SKM-1 (cell line): ENCODE results near the gene CABLES1.
"Not testable (repeated sequence)": the region's sequence is repeated elsewhere in the genome, so short reads cannot be mapped to it uniquely, and the experiment has no call there.

ENCODE experiments used
- DNase-seq: peaks from one replicate; lab custom pipeline; 2025; ENCODE audit not compliant: unreplicated experiment; lab: John Stamatoyannopoulos, UW

CABLES1 gene

DNA sequence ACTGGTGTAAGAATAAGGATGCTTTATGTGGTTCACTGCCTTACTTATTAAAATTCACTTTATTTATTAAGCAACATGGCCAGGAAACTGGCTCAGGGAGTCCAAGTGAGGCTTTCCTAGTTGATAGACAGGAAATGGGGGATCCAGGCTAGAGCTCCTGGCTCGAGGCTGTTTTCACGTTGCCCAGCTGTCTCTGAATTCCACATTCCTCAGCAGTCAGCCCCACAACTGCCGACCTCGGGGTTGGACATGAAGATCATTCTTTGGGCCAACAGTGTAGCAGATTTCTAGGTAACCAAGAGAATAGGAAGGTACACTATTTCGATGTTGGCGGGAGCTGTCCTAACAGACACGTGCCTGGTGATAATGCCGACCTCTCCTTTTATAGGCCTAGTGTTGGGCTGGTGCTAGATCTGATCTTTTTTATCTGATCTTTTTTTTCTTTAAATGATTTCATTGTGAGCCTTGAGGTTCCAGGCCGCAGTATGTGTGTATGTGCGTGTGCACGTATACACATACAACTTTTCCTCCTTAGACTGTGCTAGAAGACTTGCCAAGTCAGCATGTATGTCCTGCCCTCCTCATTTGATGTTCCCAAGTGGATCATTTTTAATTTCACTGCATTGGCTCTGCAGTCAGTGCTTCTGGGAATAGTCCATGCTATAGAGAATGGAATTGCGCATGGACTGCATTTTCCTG, 103.5 kb downstream of the CABLES1 start:
- DNase-seq = no peak

DNA sequence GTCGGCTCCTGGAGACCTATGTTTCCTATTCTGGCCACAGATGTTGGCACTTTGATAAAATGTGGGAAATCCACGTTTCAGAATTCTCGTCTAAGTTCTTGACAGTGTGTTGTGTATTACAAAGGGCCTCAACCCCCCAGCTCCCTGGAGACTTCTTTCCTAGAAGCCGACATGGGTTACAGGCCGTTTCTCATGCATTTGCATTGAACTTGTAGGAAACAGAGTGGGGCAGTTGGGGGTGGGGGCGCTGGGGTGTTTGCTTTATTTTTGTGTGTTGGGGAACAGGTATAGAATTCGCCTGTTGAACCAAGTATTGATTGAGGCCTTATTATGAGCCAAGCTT, 104.0 kb downstream of the CABLES1 start:
- no peak for DNase-seq

DNA sequence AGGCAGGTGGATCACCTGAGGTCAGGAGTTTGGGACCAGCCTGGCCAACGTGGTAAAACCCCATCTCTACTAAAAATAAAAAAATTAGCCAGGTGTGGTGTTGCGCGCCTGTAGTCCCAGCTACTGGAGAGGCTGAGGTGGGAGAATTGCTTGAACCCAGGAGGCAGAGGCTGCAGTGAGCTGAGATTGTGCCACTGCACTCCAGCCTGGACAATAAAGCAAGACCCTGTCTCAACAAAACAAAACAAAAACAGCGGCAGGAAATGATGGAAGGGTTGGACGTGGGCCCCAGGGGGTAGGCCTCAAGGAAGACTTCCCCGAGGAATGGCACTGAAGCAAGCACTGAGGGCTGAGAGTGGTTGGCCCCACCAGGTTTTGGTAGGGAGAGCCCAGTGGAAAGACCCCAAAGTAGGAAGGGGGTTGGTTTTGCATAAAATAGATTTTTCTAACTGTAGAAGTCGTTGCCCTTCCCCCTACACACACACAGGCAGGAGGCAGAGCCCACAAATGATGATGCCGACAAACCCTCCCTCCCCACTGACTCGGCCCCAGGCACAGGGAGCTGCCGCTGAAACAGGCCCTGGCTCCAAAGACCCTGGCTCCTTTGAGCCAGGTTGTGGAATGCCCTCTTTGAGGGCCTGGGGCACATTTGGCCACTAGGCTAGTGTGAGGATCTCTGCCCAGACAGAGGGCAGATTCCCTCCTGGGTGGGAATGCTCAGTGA, 104.8 kb downstream of the CABLES1 start:
- no peak for DNase-seq

DNA sequence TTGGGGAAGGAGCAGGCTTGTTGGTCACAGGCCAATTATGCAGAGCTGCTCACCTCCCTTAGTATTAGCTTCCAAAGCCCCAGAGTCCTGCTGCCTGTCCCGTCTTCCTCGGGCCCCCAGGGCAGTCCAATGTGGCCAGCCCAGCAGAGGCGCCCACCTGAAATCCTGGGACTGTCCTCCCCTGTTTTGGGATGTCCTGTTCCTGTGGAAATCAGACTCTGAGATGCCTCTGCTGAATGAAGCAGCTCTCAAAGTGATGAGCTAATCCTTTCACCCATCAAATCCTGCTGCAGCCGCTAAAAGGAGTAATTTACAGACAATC, 105.3 kb downstream of the CABLES1 start:
- no peak for DNase-seq

DNA sequence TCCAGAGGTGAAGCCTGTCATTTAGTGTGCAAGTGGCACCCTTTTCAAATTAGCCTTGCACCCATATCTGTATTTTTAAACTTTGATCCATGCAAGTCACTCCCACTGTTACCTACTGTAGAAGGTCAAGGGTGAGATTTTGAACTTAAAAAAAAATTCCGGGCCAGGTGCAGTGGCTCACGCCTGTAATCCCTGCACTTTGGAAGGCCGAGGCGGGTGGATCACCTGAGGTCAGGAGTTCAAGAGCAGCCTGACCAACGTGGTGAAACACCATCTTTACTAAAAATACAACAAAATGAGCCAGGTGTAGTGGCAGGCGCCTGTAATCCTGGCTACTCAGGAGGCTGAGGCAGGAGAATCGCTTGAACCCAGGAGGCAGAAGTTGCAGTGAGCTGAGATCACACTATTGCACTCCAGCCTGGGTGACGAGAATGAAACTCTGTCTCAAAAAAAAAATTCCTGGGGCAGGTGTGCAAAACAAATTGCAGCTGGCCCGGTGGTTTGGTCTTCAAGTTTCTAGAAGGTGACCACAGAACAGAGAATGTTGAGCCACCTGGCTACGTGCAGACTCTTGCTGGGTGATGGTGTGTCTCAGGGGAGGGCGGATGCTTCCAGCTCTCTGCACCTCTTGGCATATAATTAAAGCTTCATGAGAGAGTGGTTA, 106.7 kb downstream of the CABLES1 start:
- DNase-seq = not testable (repeated sequence)

DNA sequence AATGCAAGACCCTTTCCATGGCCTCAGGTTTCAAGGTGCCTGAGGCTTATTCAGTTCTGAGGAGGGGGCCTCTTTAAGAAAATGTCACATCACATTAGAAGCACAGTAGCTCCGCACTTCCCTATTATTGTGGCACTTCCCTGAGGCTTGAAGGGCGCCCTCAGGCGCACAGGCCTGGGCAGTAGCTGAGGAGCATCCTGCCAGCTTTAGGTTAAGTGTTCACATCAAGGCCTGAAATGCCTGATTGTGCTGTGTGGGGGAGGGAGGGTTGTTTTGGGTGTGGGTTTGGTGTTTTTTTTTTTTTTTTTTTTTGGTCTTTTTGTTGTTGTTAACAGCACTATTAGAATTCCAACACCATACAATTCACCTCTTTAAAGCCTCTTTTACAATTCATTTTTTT, 107.9 kb downstream of the CABLES1 start:
- DNase-seq = no peak

DNA sequence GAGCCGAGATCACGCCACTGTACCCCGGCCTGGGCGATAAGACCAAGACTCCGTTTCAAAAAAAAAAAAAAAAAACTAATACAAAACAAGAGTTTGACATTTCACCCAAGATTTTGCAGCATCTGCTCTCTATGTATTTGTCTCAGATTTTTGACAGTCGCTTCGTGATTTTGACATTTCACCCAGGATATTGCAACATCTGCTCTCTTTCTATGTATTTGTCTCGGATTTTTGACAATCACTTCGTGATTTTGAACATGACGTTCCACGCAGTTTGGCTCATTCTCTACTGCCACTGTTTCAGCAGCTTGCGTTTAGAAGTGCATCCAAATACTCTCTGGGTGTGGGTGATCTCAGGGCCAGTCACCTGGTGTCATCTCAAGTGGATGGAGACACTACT, 108.5 kb downstream of the CABLES1 start:
- no peak for DNase-seq

DNA sequence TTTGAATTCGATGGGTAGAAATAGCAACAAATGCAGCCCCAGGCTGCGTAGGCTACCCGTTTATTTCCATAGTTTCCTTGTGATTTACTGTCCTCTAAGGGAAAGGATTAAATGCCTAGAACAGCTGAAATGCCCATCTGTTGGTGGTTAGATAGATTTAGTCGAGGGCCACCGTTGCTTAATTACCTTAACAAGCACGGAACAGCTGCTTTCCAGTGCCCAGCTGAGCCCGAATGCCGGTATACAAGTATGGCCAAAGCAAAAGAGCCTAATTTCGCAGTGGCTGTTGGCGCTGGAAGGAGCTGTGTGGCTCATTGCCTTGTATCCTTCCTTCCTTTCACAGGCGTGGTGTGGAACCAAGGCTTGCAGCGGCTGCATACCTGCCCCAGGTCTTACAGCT, 109.1 kb downstream of the CABLES1 start:
- DNase-seq = no peak

DNA sequence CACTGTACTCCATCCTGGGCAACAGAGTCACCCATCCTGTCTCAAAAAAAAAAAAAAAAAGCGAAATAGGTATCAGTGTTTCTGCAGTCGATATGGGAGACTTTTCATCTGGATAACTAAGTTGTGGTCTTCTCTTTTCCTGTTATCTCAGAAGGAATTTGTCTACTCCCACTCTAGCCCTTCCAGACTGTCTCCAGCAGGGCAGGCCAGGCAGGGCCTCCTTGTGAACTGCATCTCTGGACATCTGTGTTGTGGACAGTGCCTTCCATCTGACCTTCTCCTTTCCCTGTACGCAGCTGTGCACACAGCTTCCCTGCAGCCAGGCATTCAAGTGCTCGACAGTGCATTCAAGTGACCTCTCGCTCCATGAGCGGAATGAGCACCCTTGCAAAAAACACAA, 110.2 kb downstream of the CABLES1 start:
- DNase-seq = no peak

DNA sequence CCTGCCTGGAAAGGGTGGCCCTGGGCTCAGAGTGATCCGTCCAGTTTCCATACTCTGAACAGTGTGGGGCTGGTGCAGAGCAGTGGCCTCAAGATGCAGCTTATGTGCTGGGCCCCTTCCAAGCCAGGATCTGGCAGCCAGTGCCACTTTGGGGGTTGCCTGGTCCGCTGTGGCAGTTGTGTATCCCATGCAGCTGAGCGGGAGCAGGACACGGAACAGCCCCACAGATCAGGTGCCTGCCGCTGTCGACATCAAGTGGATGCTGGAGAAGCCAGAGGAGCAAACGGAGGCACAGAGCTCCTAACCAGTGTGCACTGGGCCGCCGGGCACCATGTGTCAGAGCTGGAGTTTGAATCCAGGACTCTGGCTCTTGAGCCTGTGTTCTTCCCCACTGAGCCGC, 112.0 kb downstream of the CABLES1 start:
- no peak for DNase-seq

DNA sequence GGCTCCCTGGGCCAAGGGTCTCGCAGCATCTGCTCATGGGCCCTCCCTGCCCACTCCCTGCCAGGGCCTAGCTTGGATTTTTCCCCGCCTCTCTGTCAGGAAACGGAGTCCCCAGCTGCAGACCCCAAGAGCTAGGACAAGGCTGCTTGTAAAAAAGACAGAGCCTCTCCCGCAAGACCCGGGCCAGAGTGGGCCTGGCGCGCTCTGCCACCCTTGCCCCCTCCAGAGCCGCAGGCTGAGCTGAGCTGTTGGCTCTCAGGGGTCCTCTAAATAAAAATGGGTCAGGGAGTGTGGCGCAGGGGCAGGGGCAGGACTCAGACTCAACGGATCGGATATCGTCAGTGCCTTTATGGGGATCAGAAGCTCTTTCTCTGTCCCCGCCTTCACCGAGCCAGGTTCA, 112.6 kb downstream of the CABLES1 start:
- no peak for DNase-seq

DNA sequence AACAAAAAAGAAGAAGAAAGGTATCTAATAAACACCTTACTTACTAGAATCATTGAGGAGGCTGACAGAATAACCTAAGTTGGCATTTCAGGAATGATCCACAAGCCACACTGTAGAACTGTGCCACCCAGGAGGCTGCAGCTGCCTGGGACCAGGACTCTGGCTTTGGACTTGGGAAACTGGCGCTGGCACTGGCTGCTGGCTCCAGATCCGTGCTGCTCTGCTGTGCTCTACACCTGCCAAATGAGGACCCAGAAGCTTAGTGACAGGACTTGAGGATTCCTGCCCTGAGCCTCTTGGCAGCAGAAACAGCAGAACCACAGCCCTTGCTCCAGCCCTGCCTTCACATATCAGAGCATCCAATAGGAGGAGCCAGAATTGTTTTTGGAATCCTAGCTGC, 113.5 kb downstream of the CABLES1 start:
- no peak for DNase-seq

DNA sequence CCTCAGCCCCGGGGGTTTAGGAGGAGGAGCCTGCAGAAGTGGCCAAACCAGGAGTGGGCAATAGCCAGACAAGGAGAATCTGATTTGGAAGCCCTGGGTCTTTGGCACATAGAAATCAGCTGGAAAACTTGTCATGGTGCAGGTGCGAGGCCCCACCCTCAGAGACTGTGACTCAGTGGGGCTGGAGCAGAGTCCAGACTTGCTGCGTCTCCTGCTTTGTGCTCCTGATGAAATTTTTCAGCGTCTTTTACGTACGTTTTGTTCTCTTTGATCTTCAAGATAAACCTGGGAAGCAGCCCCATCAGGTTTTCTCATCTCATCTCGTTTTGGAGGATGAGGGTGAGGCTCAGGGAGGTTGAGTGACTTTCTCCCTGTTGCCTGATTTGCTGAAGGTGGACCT, 114.1 kb downstream of the CABLES1 start:
- DNase-seq = no peak

DNA sequence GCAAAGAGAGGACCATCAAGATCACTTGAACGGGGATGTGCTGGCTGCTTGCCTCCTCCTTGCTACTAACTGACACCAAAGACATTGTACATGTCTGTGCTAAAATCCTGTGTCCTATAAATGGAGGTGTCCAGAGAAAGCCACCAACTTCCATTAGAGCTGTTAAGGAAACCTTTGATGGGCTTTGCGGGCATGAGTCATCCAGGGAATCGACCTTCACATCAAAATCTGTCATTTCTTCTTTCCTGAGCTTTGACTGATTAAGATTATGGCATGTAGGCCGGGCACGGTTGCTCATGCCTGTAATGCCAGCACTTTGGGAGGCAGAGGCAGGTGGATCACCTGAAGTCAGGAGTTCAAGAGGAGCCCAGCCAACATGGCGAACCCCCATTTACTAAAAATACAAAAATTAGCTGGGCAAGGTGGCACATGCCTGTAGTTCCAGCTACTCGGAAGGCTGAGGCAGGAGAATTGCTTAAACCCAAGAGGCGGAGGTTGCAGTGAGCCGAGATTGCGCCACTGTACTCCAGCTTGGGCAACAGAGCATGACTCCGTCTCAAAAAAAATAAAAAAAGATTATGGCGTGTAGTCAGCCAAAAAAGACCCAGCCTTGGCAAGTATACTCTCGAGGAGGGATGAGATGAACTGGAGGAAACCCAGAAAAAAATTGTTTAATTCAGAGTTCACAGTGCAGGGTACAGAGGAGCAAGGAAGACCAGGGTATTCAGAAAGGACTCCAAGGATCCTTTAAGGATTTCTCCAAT, 115.8 kb downstream of the CABLES1 start:
- no peak for DNase-seq

DNA sequence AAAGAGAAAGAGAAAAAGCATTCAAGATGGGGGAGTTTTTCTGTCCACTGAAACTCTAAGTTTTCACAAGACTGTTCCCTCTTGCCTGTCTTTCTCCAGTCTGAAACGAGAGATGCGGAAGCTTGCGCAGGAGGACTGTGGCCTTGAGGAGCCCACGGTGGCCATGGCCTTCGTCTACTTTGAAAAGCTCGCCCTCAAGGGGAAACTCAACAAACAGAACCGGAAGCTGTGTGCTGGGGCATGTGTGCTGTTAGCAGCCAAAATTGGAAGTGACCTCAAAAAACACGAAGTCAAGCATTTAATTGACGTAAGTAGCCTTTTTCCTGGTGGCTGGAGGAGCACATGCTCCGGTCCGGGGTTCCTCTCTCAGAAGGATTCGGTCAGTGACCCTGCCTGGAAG, 118.3 kb downstream of the CABLES1 start:
- no peak for DNase-seq

DNA sequence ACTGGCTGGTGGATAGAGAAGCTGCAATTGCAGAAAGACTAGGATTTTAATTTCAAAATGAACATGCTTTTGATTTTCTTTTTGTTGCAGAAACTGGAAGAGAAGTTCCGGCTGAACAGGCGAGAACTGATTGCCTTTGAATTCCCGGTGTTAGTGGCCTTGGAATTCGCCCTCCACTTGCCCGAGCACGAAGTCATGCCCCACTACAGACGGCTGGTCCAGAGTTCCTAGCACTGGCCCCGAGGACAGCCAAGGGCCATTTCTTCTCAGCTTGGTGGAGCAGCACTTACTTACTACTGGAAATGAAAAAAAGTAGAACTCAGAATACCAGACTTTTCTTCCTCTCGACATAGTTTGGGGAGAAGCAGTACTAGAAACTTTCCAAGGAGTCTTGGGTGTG, 121.9 kb downstream of the CABLES1 start:
- no peak for DNase-seq

DNA sequence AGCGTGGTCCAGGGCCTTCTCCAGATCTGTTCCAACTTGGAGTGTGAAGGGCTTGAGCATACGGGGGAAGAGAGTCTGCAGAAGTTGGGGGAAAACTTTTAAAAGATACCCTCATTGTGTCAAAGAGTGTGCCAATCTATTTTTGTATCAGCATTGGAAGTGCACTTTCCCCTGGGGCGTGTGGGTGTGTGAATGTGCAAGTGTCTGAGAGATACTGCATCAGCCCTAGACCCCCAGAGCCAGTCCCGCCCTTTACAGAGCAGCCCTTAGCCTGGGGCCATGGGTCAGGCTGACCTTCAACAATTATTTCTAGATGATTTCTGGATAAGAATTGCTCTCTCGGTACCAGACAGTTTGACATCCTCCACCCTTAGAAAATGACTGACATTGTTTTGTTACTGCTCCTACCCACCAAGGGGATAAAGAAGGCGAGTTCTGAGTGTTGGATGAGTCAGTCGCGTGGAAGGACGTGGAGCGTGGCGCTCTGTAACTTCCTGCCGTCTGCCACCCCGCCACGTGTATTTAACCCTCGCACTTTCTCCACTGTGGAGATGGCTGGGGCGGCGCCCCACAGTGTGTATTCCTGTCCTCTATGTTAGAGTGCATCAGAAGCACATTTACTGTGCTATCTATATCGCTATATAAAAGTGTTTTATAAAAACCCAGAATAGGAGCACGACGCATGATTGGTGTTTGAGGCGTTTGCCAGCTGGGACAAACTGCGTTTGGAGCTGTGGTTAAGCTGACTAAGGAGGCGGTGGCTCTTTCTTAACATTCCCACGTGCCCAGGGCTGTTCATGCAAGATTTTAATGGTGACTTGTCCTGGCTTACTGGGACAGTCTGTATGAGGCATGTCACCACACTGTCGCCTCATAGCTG, 122.6 kb downstream of the CABLES1 start:
- DNase-seq = no peak

DNA sequence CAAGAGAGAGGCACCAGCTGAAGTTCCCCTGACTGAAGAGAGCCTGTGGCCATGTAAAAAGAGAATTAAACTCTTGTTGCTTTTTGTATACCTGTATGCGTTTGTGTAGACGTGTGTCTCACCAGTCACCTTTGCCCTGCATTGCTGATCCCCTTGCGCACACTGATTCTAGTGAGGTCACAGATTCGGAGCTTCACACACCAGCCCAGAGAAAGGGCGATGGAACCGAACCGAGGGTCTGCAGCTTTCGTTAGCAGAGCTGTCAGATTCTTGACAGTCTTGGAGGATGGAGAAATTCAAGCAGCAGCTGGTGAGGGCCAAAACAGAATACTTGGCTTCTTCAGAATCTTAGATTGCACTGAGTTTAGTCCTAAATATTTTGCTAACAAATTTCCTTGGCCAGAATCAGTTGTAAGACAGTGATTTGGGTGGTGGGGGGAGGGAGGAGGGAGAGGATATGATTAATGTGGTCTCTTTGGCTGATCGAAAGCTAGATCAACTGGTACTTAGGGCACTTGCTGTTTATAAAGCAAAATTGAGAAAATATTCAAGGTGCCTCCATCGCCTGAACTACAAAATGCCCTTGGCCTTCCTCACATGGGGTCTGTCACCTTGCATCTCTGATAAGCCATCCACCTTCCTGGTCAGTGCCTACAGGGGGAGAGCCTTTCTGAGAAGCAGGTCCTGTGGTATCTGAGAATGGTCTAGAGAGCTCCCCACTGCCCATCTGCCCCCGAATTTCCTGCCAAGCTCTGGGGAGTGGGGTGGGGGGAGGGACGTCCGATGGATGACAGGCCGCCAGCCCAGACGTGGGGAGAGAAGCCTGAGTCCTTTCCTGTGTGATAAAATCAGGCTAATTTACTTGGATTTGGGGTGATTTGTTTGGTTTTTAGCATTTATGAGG, 123.5 kb downstream of the CABLES1 start:
- DNase-seq = no peak

DNA sequence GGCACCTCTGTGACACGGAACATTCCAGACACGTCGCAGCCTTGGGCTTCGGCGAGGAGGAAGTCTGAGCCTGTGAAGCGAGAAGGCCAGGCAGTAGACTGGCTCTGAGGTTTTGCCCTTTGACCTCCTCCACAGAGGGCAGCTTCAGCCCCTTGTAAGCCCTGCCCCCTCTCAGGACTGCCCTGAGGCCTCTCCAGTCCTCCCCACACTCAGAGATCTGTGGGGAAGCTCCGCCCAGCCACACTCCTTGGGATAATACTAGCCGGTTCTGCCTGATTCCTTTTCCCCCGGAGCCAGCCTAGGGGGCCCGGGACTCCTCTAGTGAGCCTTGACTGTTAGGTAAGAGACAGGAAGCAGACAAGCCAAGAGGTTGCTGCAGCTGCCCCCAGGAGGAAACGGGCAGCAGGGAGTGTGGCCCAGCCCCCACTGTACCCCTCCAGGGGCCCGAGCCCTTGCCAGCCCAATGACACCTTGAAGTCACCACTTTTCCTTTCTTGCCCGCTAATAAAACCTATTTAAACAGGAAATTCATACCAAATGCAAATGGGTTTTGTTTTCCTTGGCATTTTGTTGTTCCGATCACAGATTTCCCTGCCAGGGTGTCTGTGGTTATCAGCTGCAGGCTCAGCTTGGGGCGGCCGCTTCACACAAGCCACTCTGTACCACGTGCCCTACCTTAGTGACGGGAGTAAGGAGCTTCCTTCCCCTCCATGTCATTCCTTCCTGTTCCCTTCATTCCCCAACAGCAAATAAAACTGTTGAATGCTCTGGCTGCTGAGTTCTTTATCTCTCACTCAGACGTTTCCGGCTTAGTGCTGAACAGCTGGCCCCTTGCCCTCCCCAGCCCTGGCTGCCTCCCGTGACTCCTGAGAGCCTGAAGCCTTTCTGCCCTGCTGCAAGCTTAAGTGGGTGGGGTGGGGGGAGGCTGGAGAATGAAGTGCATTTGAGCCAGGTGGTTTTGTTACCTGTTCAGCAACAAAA, 124.7 kb downstream of the CABLES1 start:
- DNase-seq = no peak
